ENCODE results near the gene ISG15.

Gene ISG15

GRCh38 chr1:971751-972506 lies 41.4 kb upstream of the ISG15 start:
- ChIA-PET POLR2A (no interaction called here), CTCF (interaction anchor here (0.9 to 3.4 kb wide), 2 partner anchors 11 to 14 kb away, joined by 3 to 27 read pairs; partner anchors contain the start of gene PERM1)
- TF ChIP-seq, protein P1, sequence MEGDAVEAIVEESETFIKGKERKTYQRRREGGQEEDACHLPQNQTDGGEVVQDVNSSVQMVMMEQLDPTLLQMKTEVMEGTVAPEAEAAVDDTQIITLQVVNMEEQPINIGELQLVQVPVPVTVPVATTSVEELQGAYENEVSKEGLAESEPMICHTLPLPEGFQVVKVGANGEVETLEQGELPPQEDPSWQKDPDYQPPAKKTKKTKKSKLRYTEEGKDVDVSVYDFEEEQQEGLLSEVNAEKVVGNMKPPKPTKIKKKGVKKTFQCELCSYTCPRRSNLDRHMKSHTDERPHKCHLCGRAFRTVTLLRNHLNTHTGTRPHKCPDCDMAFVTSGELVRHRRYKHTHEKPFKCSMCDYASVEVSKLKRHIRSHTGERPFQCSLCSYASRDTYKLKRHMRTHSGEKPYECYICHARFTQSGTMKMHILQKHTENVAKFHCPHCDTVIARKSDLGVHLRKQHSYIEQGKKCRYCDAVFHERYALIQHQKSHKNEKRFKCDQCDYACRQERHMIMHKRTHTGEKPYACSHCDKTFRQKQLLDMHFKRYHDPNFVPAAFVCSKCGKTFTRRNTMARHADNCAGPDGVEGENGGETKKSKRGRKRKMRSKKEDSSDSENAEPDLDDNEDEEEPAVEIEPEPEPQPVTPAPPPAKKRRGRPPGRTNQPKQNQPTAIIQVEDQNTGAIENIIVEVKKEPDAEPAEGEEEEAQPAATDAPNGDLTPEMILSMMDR (IDR thresholded peaks at IDR 0.05; ENCODE audit: insufficient read depth, low read length, missing control alignments) = no peak
- DNase-seq (ENCODE audit: low read depth, low spot score) = no peak
- H3K4me3 ChIP-seq (ENCODE audit: low read depth, low read length) = no peak overlapping the region

DNA sequence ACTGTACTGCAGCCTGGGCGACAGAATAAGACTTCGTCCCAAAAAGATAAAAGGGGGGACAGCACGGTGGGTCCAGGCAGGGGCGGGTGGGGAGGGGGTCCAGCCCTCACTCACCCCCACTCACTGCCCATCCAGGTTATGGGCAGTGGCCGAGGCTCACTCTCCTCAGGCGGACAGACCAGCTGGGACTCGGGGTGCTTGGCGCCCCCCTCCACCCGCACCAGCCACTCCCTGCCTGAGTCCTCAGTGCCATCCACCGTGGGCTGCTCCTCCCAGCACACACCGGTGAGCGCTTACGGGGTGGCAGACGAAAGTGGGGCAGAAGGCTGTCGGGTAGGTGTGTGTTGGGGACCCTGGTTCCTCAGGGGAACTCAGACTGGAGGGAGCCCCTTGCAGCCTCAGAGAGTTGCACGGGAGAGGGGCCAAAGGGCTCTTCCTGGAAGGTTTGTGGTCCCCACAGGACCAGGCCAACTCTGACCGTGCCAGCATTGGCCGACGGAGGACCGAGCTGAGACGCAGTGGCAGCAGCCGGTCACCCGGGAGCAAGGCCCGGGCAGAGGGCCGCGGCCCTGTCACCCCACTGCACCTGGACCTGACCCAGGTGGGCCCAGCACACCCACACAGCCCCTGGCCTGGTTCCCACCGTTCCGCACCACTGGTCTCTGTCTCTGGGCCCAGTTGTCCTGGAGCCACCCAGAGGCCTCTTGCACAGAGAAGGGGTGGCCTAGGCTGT lies 40.4 kb upstream of the ISG15 start:
- POLR2A ChIA-PET = no interaction called here

DNA sequence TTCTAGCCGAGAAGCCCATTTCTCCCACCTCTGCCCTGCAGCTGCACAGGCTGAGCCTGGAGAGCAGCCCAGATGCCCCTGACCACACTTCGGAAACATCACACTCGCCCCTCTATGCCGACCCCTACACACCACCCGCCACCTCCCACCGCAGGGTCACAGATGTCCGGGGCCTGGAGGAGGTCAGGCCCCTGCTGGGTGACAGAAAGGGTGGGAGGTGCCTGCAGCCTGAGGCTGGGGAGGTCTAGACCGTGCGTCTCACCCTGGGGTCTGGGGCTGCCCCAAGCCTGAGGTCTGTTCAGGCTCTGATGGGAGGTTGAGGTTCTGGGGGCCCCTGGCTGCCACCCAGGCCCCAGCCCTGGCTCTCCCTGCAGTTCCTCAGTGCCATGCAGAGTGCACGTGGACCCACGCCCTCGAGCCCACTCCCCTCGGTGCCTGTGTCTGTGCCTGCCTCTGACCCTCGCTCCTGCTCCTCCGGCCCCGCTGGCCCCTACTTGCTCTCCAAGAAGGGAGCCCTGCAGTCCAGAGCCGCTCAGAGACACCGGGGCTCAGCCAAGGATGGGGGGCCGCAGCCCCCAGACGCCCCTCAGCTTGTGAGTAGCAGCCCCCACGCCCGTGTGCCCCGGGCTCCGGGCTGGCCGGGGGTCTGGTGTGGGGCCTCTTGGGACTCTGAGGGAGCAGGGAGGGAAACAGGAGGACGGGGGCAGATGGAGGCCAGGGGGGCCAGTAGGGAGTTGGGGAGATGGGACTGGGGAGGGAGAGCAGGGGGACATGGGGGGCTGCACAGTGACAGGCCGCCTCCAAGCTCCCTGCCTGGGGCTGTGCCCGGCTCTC lies 39.6 kb upstream of the ISG15 start:
- no peak overlapping the region for H3K4me3 ChIP-seq (ENCODE audit: low read depth, low read length)
- ChIA-PET CTCF (interaction anchor here (1.6 to 3.2 kb wide), 3 partner anchors 11 to 68 kb away, joined by 10 to 28 read pairs (median 10); no protein-coding TSS in a partner anchor), POLR2A (no interaction called here)
- TF ChIP-seq, protein P1 (IDR thresholded peaks at IDR 0.05; ENCODE audit: insufficient read depth, low read length, missing control alignments) = no peak
- no peak for DNase-seq (ENCODE audit: low read depth, low spot score)

More for the DNA sequence above, 40.4 kb upstream of the ISG15 start:
- CTCF ChIA-PET = interaction anchor here (0.9 to 3.4 kb wide), 2 partner anchors 10 to 13 kb away, joined by 3 to 27 read pairs; partner anchors contain the start of gene PERM1
- TF ChIP-seq, protein P1 (IDR thresholded peaks at IDR 0.05; ENCODE audit: insufficient read depth, low read length, missing control alignments) = no peak
- no peak overlapping the region for H3K4me3 ChIP-seq (ENCODE audit: low read depth, low read length)
- no peak for DNase-seq (ENCODE audit: low read depth, low spot score)

DNA sequence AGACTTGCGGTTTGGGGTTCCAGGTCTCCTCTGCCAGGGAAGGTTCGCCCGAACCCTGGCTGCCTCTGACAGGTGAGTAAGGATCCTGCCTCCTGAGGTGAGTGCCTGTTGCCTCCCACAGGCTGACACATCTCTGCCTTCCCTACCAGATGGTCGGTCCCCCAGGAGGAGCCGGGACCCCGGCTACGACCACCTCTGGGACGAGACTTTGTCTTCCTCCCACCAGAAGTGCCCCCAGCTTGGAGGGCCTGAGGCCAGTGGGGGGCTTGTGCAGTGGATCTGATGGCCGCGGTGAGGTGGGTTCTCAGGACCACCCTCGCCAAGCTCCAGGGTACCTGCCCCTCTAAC lies 39.0 kb upstream of the ISG15 start:
- no peak overlapping the region for H3K4me3 ChIP-seq (ENCODE audit: low read depth, low read length)
- ChIA-PET POLR2A (no interaction called here), CTCF (interaction anchor here (1.6 to 3.2 kb wide), 3 partner anchors 10 to 69 kb away, joined by 10 to 28 read pairs (median 10); no protein-coding TSS in a partner anchor)
- DNase-seq (ENCODE audit: low read depth, low spot score) = no peak
- TF ChIP-seq, protein P1 (IDR thresholded peaks at IDR 0.05; ENCODE audit: insufficient read depth, low read length, missing control alignments) = no peak

DNA sequence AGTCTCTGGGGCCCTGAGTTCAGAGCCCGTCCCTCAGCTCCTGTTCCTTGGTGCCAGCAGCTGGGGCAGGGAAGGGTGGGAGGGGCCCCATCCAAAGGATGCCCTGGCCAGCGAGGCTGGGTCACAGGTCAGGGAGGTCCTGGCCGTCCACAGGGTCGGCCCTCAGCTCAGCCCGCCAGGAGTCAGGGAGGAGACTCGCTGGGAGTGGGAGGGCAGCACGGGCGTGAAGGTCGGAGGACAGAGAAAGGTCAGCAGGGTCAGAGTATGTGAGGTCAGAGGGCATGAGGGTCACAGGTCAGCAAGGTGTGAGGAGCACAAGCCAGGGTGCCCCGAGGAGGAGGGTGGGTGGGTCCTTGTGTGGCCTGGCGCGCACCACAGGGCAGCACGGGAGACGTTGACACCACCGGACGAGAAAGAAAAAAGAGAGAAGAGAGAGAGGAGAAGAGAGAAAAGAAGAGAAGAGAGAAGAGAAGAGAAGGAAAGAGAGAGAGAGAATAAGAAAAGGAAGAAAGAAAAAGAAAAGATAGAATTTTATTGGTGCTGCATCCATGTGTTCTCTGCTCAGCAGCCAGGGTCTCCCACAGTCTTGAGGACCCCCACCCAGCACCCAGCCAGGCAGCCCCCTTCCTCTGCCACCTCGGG lies 38.5 kb upstream of the ISG15 start:
- ChIA-PET POLR2A (interaction anchor here (2.2 kb wide), 1 partner anchor 8 kb away, joined by 8 read pairs; the partner anchor contains the start of gene PLEKHN1), CTCF (interaction anchor here (1.0 to 3.2 kb wide), 7 partner anchors 8 to 102 kb away, joined by 3 to 29 read pairs (median 10); partner anchors contain the start of gene PLEKHN1)
- TF ChIP-seq, protein P1 (IDR thresholded peaks at IDR 0.05; ENCODE audit: insufficient read depth, low read length, missing control alignments) = no peak

More for the DNA sequence above, 38.5 kb upstream of the ISG15 start:
- no peak overlapping the region for H3K4me3 ChIP-seq (ENCODE audit: low read depth, low read length)
- no peak for DNase-seq (ENCODE audit: low read depth, low spot score)

Data from AG04449 (cell line).